Measurements from ENCODE around the gene UBA6.
"Not testable (repeated sequence)": the region's sequence is repeated elsewhere in the genome, so short reads cannot be mapped to it uniquely, and the experiment has no call there.

UBA6 gene

GRCh38 chr4:67700738-67701516 lies at the start of gene UBA6:
Gene UBA6, minus strand, starts transcription at chr4:67701155. Its CDS starts 36 bp downstream, at chr4:67701119.
- DNase-seq (ENCODE audit: low read depth in 2 of 2) = peak; percentile 88 to 90

GRCh38 chr4:67750691-67751090 lies 49.7 kb upstream of the UBA6 start:
- DNase-seq (ENCODE audit: low read depth in 2 of 2) = no peak

- no peak for DNase-seq (ENCODE audit: low read depth in 2 of 2)
Measured at GRCh38 chr4:67749286-67749685, 48.3 kb upstream of the UBA6 start.

- no peak for DNase-seq (ENCODE audit: low read depth in 2 of 2)
Measured at GRCh38 chr4:67746797-67747495, 46.0 kb upstream of the UBA6 start.

DNA sequence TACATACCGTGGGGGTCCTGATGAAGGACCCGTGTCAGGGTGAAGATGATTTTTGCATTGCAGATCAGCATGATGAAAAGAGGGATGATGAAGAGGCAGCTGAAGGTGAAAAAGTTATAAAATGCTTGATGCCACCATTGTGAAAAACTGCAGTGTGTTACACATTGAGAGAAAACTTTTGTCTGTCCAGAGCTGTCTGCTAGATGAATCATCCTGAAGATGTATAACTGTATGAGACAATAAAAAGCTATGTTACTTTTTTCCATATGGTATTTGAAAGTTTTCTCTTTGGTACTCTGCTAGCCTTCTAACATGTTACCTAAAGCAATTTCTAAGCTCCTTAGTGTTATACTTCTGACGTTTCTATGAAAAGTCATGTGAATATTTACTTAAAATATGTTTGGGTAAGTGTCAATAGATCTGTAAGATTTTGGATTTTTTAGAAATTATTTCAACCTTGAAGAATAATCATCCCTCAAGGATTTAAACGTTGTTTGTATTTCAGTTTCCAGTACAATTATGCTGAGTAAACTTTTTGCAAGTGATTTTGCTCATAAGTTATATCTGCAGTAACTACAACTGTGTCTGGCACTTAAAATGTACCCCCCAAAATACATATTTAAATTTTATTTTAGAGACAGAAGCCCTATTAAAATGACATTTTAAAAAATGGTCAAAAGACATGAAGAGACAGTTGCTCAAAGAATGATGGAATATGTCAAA lies 43.8 kb upstream of the UBA6 start:
- no peak for DNase-seq (ENCODE audit: low read depth in 2 of 2)

GRCh38 chr4:67743194-67743593 lies 42.2 kb upstream of the UBA6 start:
- DNase-seq (ENCODE audit: low read depth in 2 of 2) = no peak

DNA sequence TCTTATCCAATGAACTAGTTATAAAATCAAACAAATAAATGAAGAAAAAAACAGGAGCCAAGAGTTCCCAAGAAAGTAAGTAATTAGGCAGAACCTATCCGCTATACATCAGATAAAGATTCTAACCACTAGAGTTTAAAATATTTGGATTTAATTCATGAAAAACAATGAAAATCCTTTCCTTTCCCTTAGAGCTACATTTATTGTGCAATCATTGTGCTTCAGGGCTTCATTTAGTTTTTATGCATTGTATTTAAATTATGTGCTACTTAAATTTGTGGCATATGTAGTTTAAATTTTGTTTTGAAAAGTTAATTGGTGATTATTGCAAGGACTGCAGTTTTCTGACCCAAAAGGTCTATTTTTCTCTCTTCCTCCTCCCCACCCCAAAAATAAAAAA lies 35.3 kb upstream of the UBA6 start:
- DNase-seq (ENCODE audit: low read depth in 2 of 2) = no peak

DNA sequence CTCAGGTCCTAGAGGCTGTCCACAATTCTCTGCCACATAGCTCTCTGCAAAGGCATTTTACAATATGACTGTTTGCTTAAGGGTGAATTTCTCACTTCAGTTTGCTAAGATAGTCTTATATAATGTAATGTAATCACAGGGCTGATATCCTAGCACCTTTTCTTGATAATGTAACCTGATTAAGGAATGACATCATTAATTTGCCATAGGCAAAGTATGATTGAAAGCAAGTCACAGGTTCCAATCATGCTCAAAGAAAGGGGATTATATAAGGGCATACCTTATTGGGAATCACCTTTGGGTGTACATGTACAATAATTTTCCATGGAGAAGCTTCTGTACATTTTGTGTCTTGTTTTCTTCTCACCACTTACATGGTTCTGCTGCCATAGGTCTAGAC lies 34.4 kb upstream of the UBA6 start:
- no peak for DNase-seq (ENCODE audit: low read depth in 2 of 2)

GRCh38 chr4:67730511-67730910 lies 29.6 kb upstream of the UBA6 start:
- not testable (repeated sequence) for DNase-seq (ENCODE audit: low read depth in 2 of 2)

GRCh38 chr4:67727124-67727850 lies 26.3 kb upstream of the UBA6 start:
- DNase-seq (ENCODE audit: low read depth in 2 of 2) = no peak

DNA sequence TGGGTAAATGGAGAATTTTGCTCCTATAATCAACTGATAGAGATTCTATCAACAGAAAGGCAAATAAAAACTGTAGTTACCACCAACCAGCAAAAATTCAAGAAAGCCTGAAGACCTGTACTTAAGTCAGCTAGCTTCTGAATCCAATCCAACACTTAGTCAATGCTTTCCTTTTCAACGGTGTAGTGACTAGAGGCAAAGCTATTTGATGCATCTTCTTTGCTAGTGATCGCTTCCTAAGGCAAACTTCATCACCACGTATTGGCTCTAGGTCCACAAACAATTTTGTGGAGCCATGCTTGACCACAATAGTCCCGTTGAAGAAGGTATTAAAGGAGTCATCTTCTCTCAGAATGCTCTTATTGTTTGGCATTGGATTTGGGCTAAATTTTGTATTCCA lies 25.0 kb upstream of the UBA6 start:
- no peak for DNase-seq (ENCODE audit: low read depth in 2 of 2)

GRCh38 chr4:67725132-67725531 lies 24.2 kb upstream of the UBA6 start:
- DNase-seq (ENCODE audit: low read depth in 2 of 2) = no peak

DNA sequence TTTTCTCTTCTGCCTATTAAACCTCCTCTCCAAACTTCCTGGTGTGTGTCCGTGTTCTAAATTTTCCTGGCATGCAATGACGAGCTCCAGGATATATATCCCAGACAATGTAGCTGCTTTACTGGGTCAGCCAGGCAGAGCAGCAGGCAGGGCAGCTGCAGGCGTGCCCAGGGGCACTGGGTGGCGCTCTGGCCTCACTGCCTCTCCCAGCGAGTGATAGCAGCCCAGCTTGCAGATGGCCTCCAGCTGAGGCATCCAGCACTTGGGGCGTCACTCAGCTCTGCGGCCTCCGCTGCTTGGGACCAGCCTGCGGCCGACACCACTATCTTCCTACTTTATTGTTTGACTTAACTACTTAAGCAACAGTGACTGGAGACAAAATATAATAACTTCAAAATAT lies 23.0 kb upstream of the UBA6 start:
- DNase-seq (ENCODE audit: low read depth in 2 of 2) = no peak

GRCh38 chr4:67723341-67723740 lies 22.4 kb upstream of the UBA6 start:
- DNase-seq (ENCODE audit: low read depth in 2 of 2) = no peak

DNA sequence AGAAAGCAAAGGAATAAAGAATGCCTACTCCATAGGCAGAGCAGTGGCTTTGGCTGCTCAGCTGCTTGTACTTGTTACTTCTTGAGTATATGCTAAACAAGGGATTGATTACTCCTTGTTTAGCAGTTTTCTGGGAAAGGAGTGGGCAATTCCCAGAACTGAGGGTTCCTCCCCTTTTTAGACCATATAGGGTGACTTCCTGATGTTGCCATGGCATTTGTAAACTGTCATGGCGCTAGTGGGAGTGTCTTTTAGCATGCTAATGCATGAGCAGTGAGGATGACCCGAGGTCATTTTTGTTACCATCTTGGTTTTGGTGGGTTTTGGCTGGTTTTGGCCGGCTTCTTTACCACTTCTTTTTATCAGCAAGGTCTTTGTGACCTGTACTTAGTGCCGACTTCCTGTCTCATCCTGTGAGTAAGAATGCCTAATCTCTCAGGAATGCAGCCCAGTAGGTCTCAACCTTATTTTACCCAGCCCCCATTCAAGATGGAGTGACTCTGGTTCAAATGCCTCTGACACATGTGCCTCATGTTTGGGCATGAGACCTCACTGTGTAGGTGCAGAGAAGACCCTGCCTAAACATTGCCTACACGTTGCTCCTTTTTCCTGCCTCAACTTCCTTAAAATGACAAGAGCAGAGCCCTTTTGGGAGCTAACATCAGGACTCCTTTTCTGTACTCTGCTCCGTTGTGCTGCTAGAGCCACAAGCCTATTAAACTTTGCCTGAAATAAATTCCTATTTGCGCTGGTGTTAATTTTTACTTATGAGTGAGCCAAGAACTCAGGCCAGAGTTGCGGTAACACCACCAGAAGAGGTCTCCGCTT lies 21.0 kb upstream of the UBA6 start:
- no peak for DNase-seq (ENCODE audit: low read depth in 2 of 2)

DNA sequence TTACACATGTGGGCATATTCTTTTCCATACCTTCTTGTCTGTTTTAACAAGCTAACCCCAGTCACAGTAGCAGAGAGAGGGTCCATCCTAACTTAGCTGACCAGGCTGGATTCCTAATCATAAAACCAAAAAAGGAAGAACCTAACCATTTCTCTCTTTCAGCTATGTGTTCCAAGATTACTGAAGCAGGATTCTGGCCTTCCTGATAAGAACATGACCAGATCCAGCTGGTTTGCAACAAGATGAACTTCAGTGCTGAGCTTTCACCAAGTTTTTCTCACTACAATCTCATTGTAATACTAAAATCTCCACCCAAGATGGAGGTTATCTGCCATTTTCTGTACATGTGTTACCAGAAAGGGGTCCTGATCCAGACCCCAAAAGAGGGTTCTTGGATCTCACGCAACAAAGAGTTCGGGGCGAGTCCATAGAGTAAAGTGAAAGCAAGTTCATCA lies 20.4 kb upstream of the UBA6 start:
- no peak for DNase-seq (ENCODE audit: low read depth in 2 of 2)

DNA sequence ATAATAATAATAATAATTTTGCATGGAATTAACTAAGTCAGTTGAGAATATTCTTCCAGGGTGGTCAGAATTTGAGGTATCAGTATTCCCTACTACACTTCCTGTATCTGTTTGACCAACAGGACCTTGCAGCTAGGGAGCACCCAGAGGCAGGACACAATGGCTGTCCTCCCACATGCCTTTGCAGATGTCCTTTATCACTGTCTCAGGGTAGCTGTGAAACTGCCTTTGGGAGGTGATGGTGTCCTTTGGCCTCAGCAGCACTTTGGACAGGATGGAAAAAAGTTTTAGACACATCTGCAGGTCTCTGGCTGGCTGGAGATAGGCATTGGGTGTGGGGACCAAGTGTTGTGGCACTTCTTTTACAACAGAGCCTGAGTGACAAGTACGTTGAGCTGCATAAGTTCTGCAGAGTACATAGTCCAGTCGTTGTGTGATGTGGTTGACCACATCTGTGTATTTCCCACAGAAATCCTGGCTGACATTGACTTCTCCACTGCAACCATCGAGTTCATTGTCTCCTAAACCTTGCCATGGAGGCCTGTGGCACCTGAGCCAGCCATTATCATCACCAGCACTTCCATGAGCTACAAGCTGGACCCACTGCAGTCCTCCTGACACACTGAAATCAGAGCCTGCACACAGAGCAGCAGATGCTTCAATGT lies 19.1 kb upstream of the UBA6 start:
- no peak for DNase-seq (ENCODE audit: low read depth in 2 of 2)

DNA sequence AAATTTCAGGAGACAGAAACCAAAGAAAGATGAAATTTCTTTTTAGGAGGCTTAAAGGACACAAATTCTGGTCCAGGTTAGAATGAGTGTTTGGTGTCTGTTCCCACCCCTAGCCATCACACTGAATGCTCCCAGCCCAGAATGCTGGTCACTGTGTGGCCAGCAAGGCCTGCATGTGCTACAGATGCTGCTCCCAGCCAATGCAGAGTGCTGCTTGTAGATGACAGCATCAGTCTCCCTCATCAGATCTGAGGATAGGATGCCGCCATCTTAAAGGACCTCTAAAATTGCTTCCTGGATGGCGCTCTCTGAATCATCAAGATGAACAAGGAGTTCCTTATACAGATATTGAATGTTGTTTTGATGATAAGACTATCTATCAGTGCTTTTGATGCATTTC lies 17.9 kb upstream of the UBA6 start:
- no peak for DNase-seq (ENCODE audit: low read depth in 2 of 2)

GRCh38 chr4:67717586-67717985 lies 16.6 kb upstream of the UBA6 start:
- no peak for DNase-seq (ENCODE audit: low read depth in 2 of 2)

DNA sequence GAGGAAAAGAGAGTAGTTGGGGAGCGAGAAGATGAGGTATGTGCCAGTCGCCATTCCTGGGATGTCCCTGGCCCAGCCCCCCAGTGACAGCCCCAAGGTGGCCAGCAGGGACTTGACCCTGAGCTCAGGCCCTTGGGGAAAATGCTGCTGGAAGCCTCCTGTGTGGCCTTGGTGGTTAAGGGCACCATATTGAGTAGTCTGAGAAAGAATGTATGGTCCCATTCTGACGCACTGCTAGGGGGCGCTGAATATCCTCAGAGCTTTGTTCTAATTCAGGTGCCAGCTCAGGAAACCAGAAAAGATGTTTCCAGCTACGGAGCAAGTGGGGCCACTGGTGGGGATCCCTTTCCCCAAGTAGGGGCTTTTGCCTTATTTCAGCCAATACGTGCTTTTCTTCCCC lies 14.0 kb upstream of the UBA6 start:
- no peak for DNase-seq (ENCODE audit: low read depth in 2 of 2)

DNA sequence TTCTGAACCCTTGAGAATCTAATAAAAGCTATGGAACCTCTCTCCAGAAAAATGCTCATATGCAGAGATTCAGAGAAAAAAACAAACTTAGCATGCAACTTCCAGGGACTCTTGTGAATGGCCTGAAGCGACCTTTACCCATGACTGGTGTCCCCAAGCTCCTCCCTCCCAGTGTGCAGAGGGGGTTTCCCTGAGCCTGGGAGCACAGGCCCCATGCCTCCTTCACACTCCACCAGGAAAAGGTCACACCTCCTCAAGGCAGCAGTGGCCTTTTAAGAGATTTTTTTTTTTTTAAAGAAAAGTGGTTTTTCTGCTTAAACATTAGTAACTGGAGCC lies 13.3 kb upstream of the UBA6 start:
- no peak for DNase-seq (ENCODE audit: low read depth in 2 of 2)
